Esophagus squamous epithelium (tissue), 5 donors: ENCODE measurements around the gene KIR3DL2. TPM values are rescaled to one million over a fixed set of nuclear protein-coding genes. Genes with fewer than 3 reads are reported as not detected.
"Not testable (repeated sequence)": the region's sequence is repeated elsewhere in the genome, so short reads cannot be mapped to it uniquely, and the experiment has no call there.

Experiments used
- DNase-seq: peaks from one replicate; lab custom pipeline; 2025; lab: John Stamatoyannopoulos, UW
- H3K27ac ChIP-seq, 4 donors: fragments of 200-600 bp; sonication (generic); one replicate each; pipeline ENCODE4 v1.5.1; 2016 to 2019; ENCODE audit warnings: mild to moderate bottlenecking in 1 of 4
- H3K27me3 ChIP-seq, 4 donors: fragments of 200-600 bp; sonication (generic); 1 replicate in 3 of 4; 2 replicates in 1 of 4; pipeline versions ENCODE4 v1.5.1 to v1.6.0; 2017 to 2021; ENCODE audit warnings: antibody characterized with exemption in 1 of 4
- H3K36me3 ChIP-seq, 3 donors: fragments of 200-600 bp; sonication (generic); one replicate each; pipeline ENCODE4 v1.5.1; 2016 to 2019
- H3K4me1 ChIP-seq, 3 donors: fragments of 200-600 bp; sonication (generic); one replicate each; pipeline ENCODE4 v1.5.1; 2017 to 2019
- H3K4me3 ChIP-seq, 4 donors: fragments of 200-600 bp; sonication (generic); 1 replicate in 3 of 4; 2 replicates in 1 of 4; pipeline ENCODE4 v1.5.1; 2016 to 2019; ENCODE audit warnings: mild to moderate bottlenecking in 2 of 4, moderate library complexity in 1 of 4
- H3K9me3 ChIP-seq, 3 donors: fragments of 200-600 bp; sonication (generic); one replicate each; pipeline ENCODE4 v1.5.1; 2016 to 2019
- CTCF ChIP-seq, 6 experiments: fragments of 450-650 bp in 4 of 6; fragments of 200-600 bp in 2 of 6; sonication (generic) in 2 of 6; IDR thresholded peaks; one replicate each; pipeline ENCODE4 v1.5.1; 2016 to 2019; ENCODE audit warnings: antibody characterized with exemption in 6 of 6, mild to moderate bottlenecking in 4 of 6, moderate library complexity in 4 of 6
- POLR2A ChIP-seq, 4 donors: fragments of 450-650 bp; IDR thresholded peaks; one replicate each; pipeline ENCODE4 v1.6.1; 2017; ENCODE audit warnings: antibody characterized with exemption in 4 of 4, mild to moderate bottlenecking in 4 of 4, moderate library complexity in 3 of 4
- WGBS, 2 donors: methylation state at CpG; one replicate each; pipeline ENCODE4 v1.1.5; 2018; 5-methylcytosine and 5-hydroxymethylcytosine counted together
- intact Hi-C: fragments of 100-400 bp; cut with DNase I; formaldehyde crosslinking; loops from one replicate; pipeline ENCODE4 v1.15.0; 2022
- total RNA-seq, 4 donors: library from RNA; depleted of rRNA; stranded (reverse); fragments of >200 nt; gene quantifications; one replicate each; pipeline ENCODE4 v1.1.0, GENCODE V29; 2016
- donor health status: DM: yes; HTN: yes; CAD: no.

KIR3DL2 gene
- not detected for total RNA-seq

GRCh38 chr19:54850061-54850640 is at the start of gene KIR3DL2:
KIR3DL2 (plus strand) TSS chr19:54850443; CDS start chr19:54850476, 33 bp downstream.
- 70 to 73% methylated on average over 6 to 15 of the region's 16 CpGs for WGBS, 2 donors
- H3K27me3 ChIP-seq, H3K27ac ChIP-seq, DNase-seq, H3K36me3 ChIP-seq, H3K9me3 ChIP-seq, H3K4me1 ChIP-seq, H3K4me3 ChIP-seq, intact Hi-C loops: not testable (repeated sequence)

- 82 to 83% methylated on average over 10 of the region's 10 CpGs for WGBS, 2 donors
- no peaks in the 10 kb centered on the region for H3K4me1 ChIP-seq
- H3K27me3 ChIP-seq, result peaks cover 0 to 9% (median 0%) of the 10 kb centered on the region in 4 donors
- no peaks in the 10 kb centered on the region for H3K9me3 ChIP-seq
- H3K27ac ChIP-seq, result no peak within 1 kb of the TSS
- intact Hi-C loops, result no loop called here
- TF ChIP-seq CTCF (IDR thresholded peaks at IDR 0.05), result no peak
- no peak for TF ChIP-seq POLR2A (IDR thresholded peaks at IDR 0.05)
- DNase-seq, result no peak
- no peaks in the 10 kb centered on the region for H3K36me3 ChIP-seq
- H3K4me3 ChIP-seq, result no peak within 1 kb of the TSS
Observed at GRCh38 chr19:54803410-54803809, 46.8 kb upstream of the KIR3DL2 start, which contains the start of gene KIR2DL4. KIR2DL4 (plus strand) TSS chr19:54803610; CDS start chr19:54803652, 42 bp downstream.

GRCh38 chr19:54804101-54804500 is 46.1 kb upstream of the KIR3DL2 start:
- H3K4me3 ChIP-seq, result no peak overlapping the region
- peaks cover 0 to 9% (median 0%) of the 10 kb centered on the region in 4 donors for H3K27me3 ChIP-seq
- WGBS, 2 donors, result 45 to 63% methylated on average over 4 to 5 of the region's 5 CpGs
- no peaks in the 10 kb centered on the region for H3K4me1 ChIP-seq
- intact Hi-C loops, result no loop called here
- TF ChIP-seq CTCF (IDR thresholded peaks at IDR 0.05) (no peak), POLR2A (IDR thresholded peaks at IDR 0.05) (no peak)
- H3K27ac ChIP-seq, result no peak overlapping the region
- no peaks in the 10 kb centered on the region for H3K9me3 ChIP-seq
- DNase-seq, result no peak
- no peaks in the 10 kb centered on the region for H3K36me3 ChIP-seq

- no peaks in the 10 kb centered on the region for H3K4me1 ChIP-seq
- DNase-seq, result no peak
- 80 to 85% methylated on average over 2 to 7 of the region's 10 CpGs for WGBS, 2 donors
- H3K4me3 ChIP-seq, result no peak overlapping the region
- H3K27me3 ChIP-seq, result peaks cover 0 to 9% (median 0%) of the 10 kb centered on the region in 4 donors
- no peaks in the 10 kb centered on the region for H3K36me3 ChIP-seq
- H3K27ac ChIP-seq, result no peak overlapping the region
- TF ChIP-seq CTCF (IDR thresholded peaks at IDR 0.05), result no peak
- no peak for TF ChIP-seq POLR2A (IDR thresholded peaks at IDR 0.05)
- intact Hi-C loops, result no loop called here
- H3K9me3 ChIP-seq, result no peaks in the 10 kb centered on the region
Observed at GRCh38 chr19:54804571-54804970, 45.7 kb upstream of the KIR3DL2 start.

- H3K36me3 ChIP-seq, result no peaks in the 10 kb centered on the region
- H3K9me3 ChIP-seq, result no peaks in the 10 kb centered on the region
- H3K4me1 ChIP-seq, result no peaks in the 10 kb centered on the region
- peaks cover 0 to 9% (median 0%) of the 10 kb centered on the region in 4 donors for H3K27me3 ChIP-seq
- 76 to 80% methylated on average over 9 to 11 of the region's 14 CpGs for WGBS, 2 donors
- H3K27ac ChIP-seq, result no peak overlapping the region
- TF ChIP-seq POLR2A (IDR thresholded peaks at IDR 0.05), result no peak
- TF ChIP-seq CTCF (IDR thresholded peaks at IDR 0.05), result no peak
- H3K4me3 ChIP-seq, result no peak overlapping the region
- no peak for DNase-seq
- intact Hi-C loops, result no loop called here
Observed at GRCh38 chr19:54805665-54806515, 44.4 kb upstream of the KIR3DL2 start.
